H1 (cell line): Measurements from ENCODE around the gene GLT8D2. TPM values are rescaled to one million over a fixed set of nuclear protein-coding genes. Genes with fewer than 3 reads are reported as not detected.

ENCODE experiments used
- CTBP2 ChIP-seq: IDR thresholded peaks from 2 replicates; pipeline ENCODE4 v1.7.0; 2011; ENCODE audit warnings: borderline replicate concordance, mild to moderate bottlenecking, moderate library complexity, mixed read lengths, low read length; ENCODE audit not compliant: insufficient read depth, insufficient read length
- EGR1 ChIP-seq: IDR thresholded peaks from 2 replicates; pipeline ENCODE4 v1.6.1; 2011; ENCODE audit warnings: low read depth, low read length, borderline replicate concordance
- KDM5A ChIP-seq: fragments of 200-600 bp; IDR thresholded peaks from 2 replicates; pipeline ENCODE4 v1.7.1; 2012; ENCODE audit warnings: mild to moderate bottlenecking, low read length, inconsistent platforms, mixed read lengths
- PHF8 ChIP-seq: fragments of 200-600 bp; sonication (generic); conservative IDR thresholded peaks from 2 replicates; pipeline ENCODE4 v1.7.1; 2012; ENCODE audit warnings: low read depth, mild to moderate bottlenecking, inconsistent platforms, low read length, moderate library complexity
- RBBP5 ChIP-seq: IDR thresholded peaks from 2 replicates; pipeline ENCODE4 v1.7.1; 2012; ENCODE audit warnings: low read depth, mild to moderate bottlenecking, inconsistent platforms, low read length, moderate library complexity, borderline replicate concordance
- SIN3A ChIP-seq, 2 experiments: IDR thresholded peaks in 1 of 2; conservative IDR thresholded peaks in 1 of 2; 2 replicates each; pipeline ENCODE4 v1.6.1; 2011 to 2012; ENCODE audit warnings: low read length in 2 of 2, improper control_type of control experiment in 1 of 2, low read depth in 1 of 2, mild to moderate bottlenecking in 1 of 2
- SP2 ChIP-seq: IDR thresholded peaks from 2 replicates; pipeline ENCODE4 v1.6.1; 2012; ENCODE audit warnings: mild to moderate bottlenecking, low read length, inconsistent platforms
- TEAD4 ChIP-seq: IDR thresholded peaks from 2 replicates; pipeline ENCODE4 v1.6.1; 2012; ENCODE audit warnings: low read depth, low read length, inconsistent platforms, mixed read lengths
- polyA plus RNA-seq, 7 experiments: library from polyadenylated mRNA; depleted of rRNA in 3 of 7; stranded (reverse) in 5 of 7; unstranded in 2 of 7; fragments of >200 nt in 5 of 7; fragments of 200-250 nt in 2 of 7; gene quantifications; 1 replicate in 5 of 7; 2 replicates in 1 of 7; 4 replicates in 1 of 7; pipeline versions ENCODE4 v1.2.1 to v1.2.3, GENCODE V29; 2011 to 2013; ENCODE audit warnings: missing spikeins in 2 of 7, mixed read lengths in 2 of 7
- total RNA-seq: library from RNA; stranded (reverse); fragmentation: NEBNext Ultra II Directional; extraction: Animal tissue kit (Norgen Biotek cat#: 25700); gene quantifications from 2 replicates; pipeline ENCODE4 v1.2.1, GENCODE V29; 2021
- TF ChIP-seq, protein P1 (sequence below): IDR thresholded peaks from 2 replicates; pipeline ENCODE4 v1.6.1; 2011; ENCODE audit warnings: low read depth, mild to moderate bottlenecking, low read length; ENCODE audit not compliant: insufficient read depth
- TF ChIP-seq, protein P2 (sequence below): IDR thresholded peaks from 2 replicates; pipeline ENCODE4 v1.6.1; 2012; ENCODE audit warnings: inconsistent platforms
- TF ChIP-seq, protein P3 (sequence below): IDR thresholded peaks from 2 replicates; pipeline ENCODE4 v1.6.1; 2011; ENCODE audit warnings: low read length, improper control_type of control experiment

Gene GLT8D2
- total and polyA plus RNA-seq, 2 of the 8 experiments (the other 6 are each of a cell fraction or from before 2014, with no cell fraction given), result 6.8 to 9.8 TPM

DNA sequence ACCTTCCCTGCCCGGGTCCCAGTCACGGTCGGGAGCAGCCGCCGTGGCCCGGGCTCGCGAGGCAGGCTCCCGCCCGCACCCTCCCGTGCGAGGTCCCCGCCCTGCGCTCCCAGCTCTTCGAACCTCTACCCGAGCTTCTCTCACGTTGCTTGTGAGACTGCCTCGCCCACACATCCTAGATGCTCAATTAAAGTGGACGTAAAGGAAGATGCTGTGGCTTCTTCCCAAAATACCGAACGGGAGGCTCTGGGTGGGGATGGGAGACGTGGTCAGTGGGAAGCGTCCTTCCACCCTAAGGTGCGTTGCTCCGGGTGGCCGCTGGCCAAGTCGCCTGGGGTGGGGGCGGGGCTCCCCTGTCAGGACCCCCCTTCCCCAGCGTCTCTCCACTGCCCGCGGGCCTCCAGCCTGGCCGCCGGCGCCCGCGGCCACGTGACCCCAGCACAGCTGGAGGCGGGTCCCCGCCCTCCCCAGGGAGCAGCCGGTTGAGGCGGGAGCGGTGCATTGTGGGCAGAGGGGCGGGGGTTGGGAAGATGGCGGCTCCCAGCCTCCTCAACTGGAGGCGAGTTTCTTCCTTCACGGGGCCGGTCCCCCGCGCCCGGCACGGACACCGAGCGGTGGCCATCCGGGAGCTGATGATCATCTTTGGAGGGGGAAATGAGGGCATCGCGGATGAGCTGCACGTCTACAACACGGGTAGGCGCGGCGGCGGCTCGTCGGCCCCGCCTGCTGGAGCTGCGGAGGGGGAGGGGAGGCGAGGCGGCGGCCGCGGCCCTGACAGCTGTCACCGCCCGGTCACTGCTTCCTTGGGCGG, 14.2 kb upstream of the GLT8D2 start, which contains the start of gene HCFC2 (continued):
- TF ChIP-seq, protein P1, sequence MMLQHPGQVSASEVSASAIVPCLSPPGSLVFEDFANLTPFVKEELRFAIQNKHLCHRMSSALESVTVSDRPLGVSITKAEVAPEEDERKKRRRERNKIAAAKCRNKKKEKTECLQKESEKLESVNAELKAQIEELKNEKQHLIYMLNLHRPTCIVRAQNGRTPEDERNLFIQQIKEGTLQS, result peak; percentile 73
- TF ChIP-seq KDM5A (peak; percentile 36; the same call in 1 of the 2 replicates), SP2 (no peak), SIN3A (conservative IDR thresholded peaks at IDR 0.05 in 1 of 2, IDR thresholded peaks at IDR 0.05 in 1 of 2; ENCODE audit: low read depth in 1 of 2, low read length in 2 of 2) (peak; percentile 69 to 99; a peak in 3 of 4 replicates), EGR1 (peak; percentile 55; the same call in 1 of the 2 replicates), RBBP5 (peak; percentile 84; the same call in 1 of the 2 replicates), CTBP2 (peak; percentile 94), TEAD4 (no peak), PHF8 (peak; percentile 68)
- TF ChIP-seq, protein P2, sequence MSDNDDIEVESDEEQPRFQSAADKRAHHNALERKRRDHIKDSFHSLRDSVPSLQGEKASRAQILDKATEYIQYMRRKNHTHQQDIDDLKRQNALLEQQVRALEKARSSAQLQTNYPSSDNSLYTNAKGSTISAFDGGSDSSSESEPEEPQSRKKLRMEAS, result peak; percentile 77; the same call in 1 of the 2 replicates
- TF ChIP-seq, protein P3, sequence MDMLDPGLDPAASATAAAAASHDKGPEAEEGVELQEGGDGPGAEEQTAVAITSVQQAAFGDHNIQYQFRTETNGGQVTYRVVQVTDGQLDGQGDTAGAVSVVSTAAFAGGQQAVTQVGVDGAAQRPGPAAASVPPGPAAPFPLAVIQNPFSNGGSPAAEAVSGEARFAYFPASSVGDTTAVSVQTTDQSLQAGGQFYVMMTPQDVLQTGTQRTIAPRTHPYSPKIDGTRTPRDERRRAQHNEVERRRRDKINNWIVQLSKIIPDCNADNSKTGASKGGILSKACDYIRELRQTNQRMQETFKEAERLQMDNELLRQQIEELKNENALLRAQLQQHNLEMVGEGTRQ, result peak; percentile 91
